ENCODE data around the gene TRAPPC2L. TPM values are rescaled to one million over a fixed set of nuclear protein-coding genes. Genes with fewer than 3 reads are reported as not detected.

TRAPPC2L gene
- total and polyA plus RNA-seq, 2 experiments from 2014 or later, result 59.3 to 167 TPM

GRCh38 chr16:88842308-88842756, 14.6 kb upstream of the TRAPPC2L start (continued):
- TF ChIP-seq REST (IDR thresholded peaks at IDR 0.05; ENCODE audit: unreplicated experiment) (no peak), POLR2AphosphoS5 (IDR thresholded peaks at IDR 0.05; ENCODE audit: low read depth) (no peak), CREB1 (CRISPR knock-in tag; IDR thresholded peaks at IDR 0.05; ENCODE audit: low read depth) (no peak), EZH2phosphoT487 (IDR thresholded peaks at IDR 0.05; ENCODE audit: unreplicated experiment) (no peak)

GRCh38 chr16:88842806-88843205, 14.1 kb upstream of the TRAPPC2L start:
- TF ChIP-seq ZNF114 (CRISPR knock-in tag; IDR thresholded peaks at IDR 0.05) (no peak), CTCF (conservative IDR thresholded peaks at IDR 0.05; ENCODE audit: low read depth in 2 of 2) (no peak), ZNF331 (CRISPR knock-in tag; IDR thresholded peaks at IDR 0.05; ENCODE audit: low read depth) (no peak), NANOG (IDR thresholded peaks at IDR 0.05; ENCODE audit: borderline replicate concordance) (no peak), ETS1 (IDR thresholded peaks at IDR 0.05) (no peak)
- Mint-ChIP-seq H3K27ac (no peak overlapping the region), H3K36me3 (ENCODE audit: low read depth) (peaks cover 11% of the 10 kb centered on the region), H3K9me3 (no peaks in the 10 kb centered on the region), H3K27me3 (ENCODE audit: insufficient read depth, low read depth, poor library complexity) (peaks cover 10% of the 10 kb centered on the region), H3K4me3 (no peak overlapping the region), H3K4me1 (0 out of 3 replicates have a peak, but pooled peaks cover 3% of the 10 kb centered on the region)
- DNase-seq (ENCODE audit: low spot score) (no peak), ATAC-seq (no peak)
- H3K36me3 ChIP-seq (ENCODE audit: insufficient read depth), result no peaks in the 10 kb centered on the region; the same call in 1 of the 2 replicates
- H3K27me3 ChIP-seq (ENCODE audit: insufficient read depth), result no peaks in the 10 kb centered on the region
- H3K4me2 ChIP-seq, result no peak overlapping the region
- H3K4me3 ChIP-seq, result no peak overlapping the region
- no peaks in the 10 kb centered on the region for H3K79me2 ChIP-seq (replicated peaks; ENCODE audit: insufficient read depth)
- H3F3A ChIP-seq (replicated peaks; ENCODE audit: low read depth), result no peaks in the 10 kb centered on the region
- no peak overlapping the region for H3K27ac ChIP-seq (ENCODE audit: low read depth)
- no peaks in the 10 kb centered on the region for H3K4me1 ChIP-seq (ENCODE audit: insufficient read depth)
- no peaks in the 10 kb centered on the region for H4K20me1 ChIP-seq (replicated peaks; ENCODE audit: insufficient read depth)
- H2AFZ ChIP-seq, result no peak overlapping the region
- no peaks in the 10 kb centered on the region for H3K9me2 ChIP-seq (ENCODE audit: insufficient read depth)
